ENCODE measurements around the gene GPR156.

- TF ChIP-seq, protein P1, sequence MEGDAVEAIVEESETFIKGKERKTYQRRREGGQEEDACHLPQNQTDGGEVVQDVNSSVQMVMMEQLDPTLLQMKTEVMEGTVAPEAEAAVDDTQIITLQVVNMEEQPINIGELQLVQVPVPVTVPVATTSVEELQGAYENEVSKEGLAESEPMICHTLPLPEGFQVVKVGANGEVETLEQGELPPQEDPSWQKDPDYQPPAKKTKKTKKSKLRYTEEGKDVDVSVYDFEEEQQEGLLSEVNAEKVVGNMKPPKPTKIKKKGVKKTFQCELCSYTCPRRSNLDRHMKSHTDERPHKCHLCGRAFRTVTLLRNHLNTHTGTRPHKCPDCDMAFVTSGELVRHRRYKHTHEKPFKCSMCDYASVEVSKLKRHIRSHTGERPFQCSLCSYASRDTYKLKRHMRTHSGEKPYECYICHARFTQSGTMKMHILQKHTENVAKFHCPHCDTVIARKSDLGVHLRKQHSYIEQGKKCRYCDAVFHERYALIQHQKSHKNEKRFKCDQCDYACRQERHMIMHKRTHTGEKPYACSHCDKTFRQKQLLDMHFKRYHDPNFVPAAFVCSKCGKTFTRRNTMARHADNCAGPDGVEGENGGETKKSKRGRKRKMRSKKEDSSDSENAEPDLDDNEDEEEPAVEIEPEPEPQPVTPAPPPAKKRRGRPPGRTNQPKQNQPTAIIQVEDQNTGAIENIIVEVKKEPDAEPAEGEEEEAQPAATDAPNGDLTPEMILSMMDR (IDR thresholded peaks at IDR 0.05) = no peak
- TF ChIP-seq POLR2A (IDR thresholded peaks at IDR 0.05) = no peak
- TF ChIP-seq EP300 (IDR thresholded peaks at IDR 0.05) = no peak
Observed at GRCh38 chr3:120129718-120130513, 155.1 kb downstream of the GPR156 start.

Data from tibial nerve (tissue), 4 donors.